Measurements from ENCODE around the gene CIRBP. TPM values are rescaled to one million over a fixed set of nuclear protein-coding genes. Genes with fewer than 3 reads are reported as not detected.

CIRBP gene
- total and polyA plus RNA-seq, 2 experiments from 2014 or later: 202 to 361 TPM

GRCh38 chr19:1249298-1249989 lies 19.7 kb upstream of the CIRBP start:
- Histone ChIP-seq H4K20me1 (ENCODE audit: insufficient read depth, poor library complexity, severe bottlenecking) (peaks cover 22% of the 10 kb centered on the region), H3K36me3 (replicated peaks; ENCODE audit: insufficient read depth, low read depth) (no peaks in the 10 kb centered on the region), H3K27me3 (no peaks in the 10 kb centered on the region), H3K9me3 (ENCODE audit: low read depth) (no peaks in the 10 kb centered on the region), H3K27ac (peak overlapping the region; percentile 100), H2AFZ (no peak overlapping the region), H3K4me2 (peak overlapping the region; percentile 91), H3K9me2 (replicated peaks; ENCODE audit: insufficient read depth) (no peaks in the 10 kb centered on the region), H3K79me2 (peaks cover 41% of the 10 kb centered on the region), H3K4me3 (peak overlapping the region; percentile 83), H3K4me1 (ENCODE audit: insufficient read depth) (peaks cover 43% of the 10 kb centered on the region)
- under 1% methylated on average over 43 of the region's 102 CpGs for WGBS (ENCODE audit: low lambda C conversion rate, missing lambda C conversion rate)
- peak; percentile 99 for DNase-seq (ENCODE audit: low spot score)
- no peak for TF ChIP-seq EZH2phosphoT487 (IDR thresholded peaks at IDR 0.05; ENCODE audit: low read depth, severe bottlenecking, unreplicated experiment)
- TF ChIP-seq CTCF (IDR thresholded peaks at IDR 0.05; ENCODE audit: poor library complexity): no peak

GRCh38 chr19:1249990-1250436 lies 19.1 kb upstream of the CIRBP start:
- Histone ChIP-seq H3K4me1 (ENCODE audit: insufficient read depth) (peaks cover 43% of the 10 kb centered on the region), H3K27ac (peak overlapping the region; percentile 98), H4K20me1 (ENCODE audit: insufficient read depth, poor library complexity, severe bottlenecking) (peaks cover 24% of the 10 kb centered on the region), H3K4me2 (peak overlapping the region; percentile 91), H3K79me2 (peaks cover 46% of the 10 kb centered on the region), H2AFZ (no peak overlapping the region), H3K36me3 (replicated peaks; ENCODE audit: insufficient read depth, low read depth) (no peaks in the 10 kb centered on the region), H3K27me3 (no peaks in the 10 kb centered on the region), H3K9me2 (replicated peaks; ENCODE audit: insufficient read depth) (no peaks in the 10 kb centered on the region), H3K4me3 (peak overlapping the region; percentile 98), H3K9me3 (ENCODE audit: low read depth) (no peaks in the 10 kb centered on the region)
- DNase-seq (ENCODE audit: low spot score): no peak
- WGBS (ENCODE audit: low lambda C conversion rate, missing lambda C conversion rate): 2% methylated on average over 30 of the region's 67 CpGs
- TF ChIP-seq EZH2 (IDR thresholded peaks at IDR 0.05; ENCODE audit: borderline replicate concordance): no peak
- no peak for TF ChIP-seq EZH2phosphoT487 (IDR thresholded peaks at IDR 0.05; ENCODE audit: low read depth, severe bottlenecking, unreplicated experiment)
- TF ChIP-seq CTCF (IDR thresholded peaks at IDR 0.05; ENCODE audit: poor library complexity): no peak

GRCh38 chr19:1250437-1251260 lies 18.5 kb upstream of the CIRBP start:
- peak; percentile 87 for DNase-seq (ENCODE audit: low spot score)
- no peak overlapping the region for H2AFZ ChIP-seq
- no peak for TF ChIP-seq EZH2 (IDR thresholded peaks at IDR 0.05; ENCODE audit: borderline replicate concordance)
- no peak for TF ChIP-seq EZH2phosphoT487 (IDR thresholded peaks at IDR 0.05; ENCODE audit: low read depth, severe bottlenecking, unreplicated experiment)
- no peak for TF ChIP-seq CTCF (IDR thresholded peaks at IDR 0.05; ENCODE audit: poor library complexity)
- no CpG with 5 or more reads among the region's 90 CpGs for WGBS (ENCODE audit: low lambda C conversion rate, missing lambda C conversion rate)
- H3K79me2 ChIP-seq: peaks cover 53% of the 10 kb centered on the region
- H3K27me3 ChIP-seq: no peaks in the 10 kb centered on the region
- peak overlapping the region; percentile 91 for H3K4me2 ChIP-seq
- H4K20me1 ChIP-seq (ENCODE audit: insufficient read depth, poor library complexity, severe bottlenecking): peaks cover 26% of the 10 kb centered on the region
- no peaks in the 10 kb centered on the region for H3K36me3 ChIP-seq (replicated peaks; ENCODE audit: insufficient read depth, low read depth)
- peak overlapping the region; percentile 98 for H3K27ac ChIP-seq
- H3K4me1 ChIP-seq (ENCODE audit: insufficient read depth): peaks cover 42% of the 10 kb centered on the region
- H3K4me3 ChIP-seq: peak overlapping the region; percentile 98
- no peaks in the 10 kb centered on the region for H3K9me2 ChIP-seq (replicated peaks; ENCODE audit: insufficient read depth)
- H3K9me3 ChIP-seq (ENCODE audit: low read depth): no peaks in the 10 kb centered on the region
